Measurements from ENCODE around the gene OR52K2. TPM values are rescaled to one million over a fixed set of nuclear protein-coding genes. Genes with fewer than 3 reads are reported as not detected.

OR52K2 gene
- total RNA-seq, 6 experiments from 2014 or later: not detected

- TF ChIP-seq POLR2A (IDR thresholded peaks at IDR 0.05) (no peak), CTCF (IDR thresholded peaks at IDR 0.05) (no peak)
- Histone ChIP-seq H3K9me3 (no peaks in the 10 kb centered on the region), H3K4me1 (no peaks in the 10 kb centered on the region), H3K27me3 (no peaks in the 10 kb centered on the region), H3K27ac (no peak overlapping the region), H3K4me3 (no peak overlapping the region), H3K36me3 (no peaks in the 10 kb centered on the region)
- DNase-seq: no peak
- 56% methylated on average over 4 of the region's 4 CpGs for WGBS (ENCODE audit: insufficient coverage, low coverage, low lambda C conversion rate, missing lambda C conversion rate)
- intact Hi-C loops (cut with DNase I): no loop called here
- no peak for ATAC-seq
Observed at GRCh38 chr11:4430051-4430450, 19.0 kb upstream of the OR52K2 start.

GRCh38 chr11:4433856-4434255, 15.2 kb upstream of the OR52K2 start:
- WGBS (ENCODE audit: insufficient coverage, low coverage, low lambda C conversion rate, missing lambda C conversion rate): 66% methylated on average over 2 of the region's 2 CpGs
- no peak overlapping the region for H3K27ac ChIP-seq

GRCh38 chr11:4436411-4436810, 12.7 kb upstream of the OR52K2 start:
- 62% methylated on average over 1 of the region's 1 CpG for WGBS (ENCODE audit: insufficient coverage, low coverage, low lambda C conversion rate, missing lambda C conversion rate)
- no peaks in the 10 kb centered on the region for H3K27me3 ChIP-seq
- H3K9me3 ChIP-seq: no peaks in the 10 kb centered on the region
- H3K4me3 ChIP-seq: no peak overlapping the region
- no peak overlapping the region for H3K27ac ChIP-seq
- no peaks in the 10 kb centered on the region for H3K36me3 ChIP-seq
- TF ChIP-seq POLR2A (IDR thresholded peaks at IDR 0.05): no peak
- no peak for TF ChIP-seq CTCF (IDR thresholded peaks at IDR 0.05)
- DNase-seq: no peak
- H3K4me1 ChIP-seq: no peaks in the 10 kb centered on the region
- ATAC-seq: no peak
- intact Hi-C loops (cut with DNase I): no loop called here

More at GRCh38 chr11:4433856-4434255, 15.2 kb upstream of the OR52K2 start:
- Histone ChIP-seq H3K9me3 (no peaks in the 10 kb centered on the region), H3K4me3 (no peak overlapping the region), H3K27me3 (no peaks in the 10 kb centered on the region), H3K36me3 (no peaks in the 10 kb centered on the region), H3K4me1 (no peaks in the 10 kb centered on the region)
- DNase-seq (no peak), ATAC-seq (no peak)
- TF ChIP-seq CTCF (IDR thresholded peaks at IDR 0.05) (no peak), POLR2A (IDR thresholded peaks at IDR 0.05) (no peak)
- intact Hi-C loops (cut with DNase I): no loop called here

GRCh38 chr11:4441515-4441914, 7.6 kb upstream of the OR52K2 start:
- H3K27me3 ChIP-seq: no peaks in the 10 kb centered on the region
- TF ChIP-seq CTCF (IDR thresholded peaks at IDR 0.05) (no peak), POLR2A (IDR thresholded peaks at IDR 0.05) (no peak)
- ATAC-seq: no peak
- H3K27ac ChIP-seq: no peak overlapping the region
- no peak overlapping the region for H3K4me3 ChIP-seq
- no peaks in the 10 kb centered on the region for H3K36me3 ChIP-seq
- DNase-seq: no peak
- no peaks in the 10 kb centered on the region for H3K4me1 ChIP-seq
- no peaks in the 10 kb centered on the region for H3K9me3 ChIP-seq
- 83% methylated on average over 3 of the region's 3 CpGs for WGBS (ENCODE audit: insufficient coverage, low coverage, low lambda C conversion rate, missing lambda C conversion rate)
- intact Hi-C loops (cut with DNase I): no loop called here
